ENCODE results near the gene C6orf52. TPM values are rescaled to one million over a fixed set of nuclear protein-coding genes. Genes with fewer than 3 reads are reported as not detected.

Gene C6orf52
- total and polyA plus RNA-seq, 2 donors (not counting 3 experiments of a cell fraction or from before 2014, with no cell fraction given) = 0.54 TPM; not detected in 1

DNA sequence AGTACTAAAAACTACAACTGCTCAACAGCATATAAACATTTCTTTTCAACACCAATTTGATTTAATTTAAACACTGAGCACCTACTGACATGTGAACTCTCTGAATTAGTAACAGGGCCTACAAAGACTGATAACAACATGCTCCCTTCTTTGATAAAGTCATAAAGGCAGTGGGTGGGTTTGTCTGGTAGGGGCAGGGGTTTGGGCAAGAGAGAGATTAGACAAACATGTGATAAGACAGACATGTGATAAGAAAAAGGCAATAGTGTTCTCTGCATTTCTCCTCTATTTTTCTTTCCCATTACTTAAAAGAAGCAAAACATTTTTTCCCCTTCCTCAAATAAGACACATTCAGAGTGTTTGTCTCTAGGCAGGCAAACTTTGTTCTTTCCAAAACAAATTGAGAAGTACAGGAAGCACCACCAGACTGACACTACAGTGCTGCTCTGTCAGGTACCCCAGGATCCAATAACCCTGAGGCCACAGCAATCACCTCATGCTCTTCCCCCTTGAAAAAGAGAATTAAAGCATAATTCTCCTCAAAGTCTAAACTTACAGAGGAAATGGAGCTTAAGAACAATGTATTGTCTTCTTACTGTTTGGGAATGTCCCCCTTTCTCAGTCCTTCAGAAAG, 11.9 kb downstream of the C6orf52 start:
- BruUV-seq (replicated peaks) = no TSS peak
- Histone ChIP-seq H3K36me3 (ENCODE audit: control insufficient read depth in 2 of 2, extremely low read depth in 1 of 2, insufficient read depth in 2 of 2, low read length in 2 of 2) (no peaks in the 10 kb centered on the region), H4K20me1 (replicated peaks; ENCODE audit: control insufficient read depth, extremely low read depth, insufficient read depth, low read length) (no peaks in the 10 kb centered on the region), H3K27me3 (ENCODE audit: control insufficient read depth in 2 of 2, insufficient read depth in 2 of 2, low read length in 2 of 2) (peaks cover 6 to 16% of the 10 kb centered on the region in 2 experiments), H3K4me1 (ENCODE audit: control insufficient read depth, extremely low read depth, insufficient read depth, low read length) (no peaks in the 10 kb centered on the region), H3K79me2 (ENCODE audit: control insufficient read depth, insufficient read depth, low read length) (no peaks in the 10 kb centered on the region), H3K9ac (replicated peaks; ENCODE audit: extremely low read depth, insufficient read depth, low read length) (no peak overlapping the region), H2AFZ (ENCODE audit: low read depth, low read length) (no peak overlapping the region), H3K9me3 (replicated peaks; ENCODE audit: control insufficient read depth, insufficient read depth, low read length) (no peaks in the 10 kb centered on the region), H3K9me1 (replicated peaks; ENCODE audit: control insufficient read depth, extremely low read depth, insufficient read depth, low read length) (no peaks in the 10 kb centered on the region), H3K4me2 (ENCODE audit: insufficient read depth, low read length) (no peak overlapping the region), H3K4me3 (replicated peaks in 1 of 3; ENCODE audit: insufficient read depth in 1 of 3, low read depth in 1 of 3, low read length in 3 of 3) (no peak overlapping the region), H3K27ac (ENCODE audit: insufficient read depth, low read depth, low read length) (no peak overlapping the region)
- CTCF ChIA-PET = interaction anchor here (0.9 kb wide), 1 partner anchor 120 kb away, joined by 3 read pairs; no protein-coding TSS in a partner anchor
- intact Hi-C loops (cut with micrococcal nuclease) = no loop called here
- no peak for DNase-seq (ENCODE audit: low read depth, low spot score)
- dilution Hi-C loops (cut with MboI; ENCODE audit: extremely low pct_ligation_motif_present, low sequenced_read_pairs) = no loop called here
- TF ChIP-seq GATA2 (IDR thresholded peaks at IDR 0.05; ENCODE audit: insufficient read depth, insufficient read length, low read depth, low read length) (no peak), JUN (IDR thresholded peaks at IDR 0.05; ENCODE audit: borderline replicate concordance, insufficient read depth, insufficient read length, low read depth) (no peak), MAX (IDR thresholded peaks at IDR 0.05; ENCODE audit: insufficient read depth, insufficient read length) (no peak), EZH2 (IDR thresholded peaks at IDR 0.05; ENCODE audit: borderline replicate concordance, low read depth, low read length, severe bottlenecking) (no peak), POLR2AphosphoS5 (IDR thresholded peaks at IDR 0.05; ENCODE audit: insufficient read depth, low read depth, low read length) (no peak), POLR2A (IDR thresholded peaks at IDR 0.05; ENCODE audit: low read depth, low read length) (no peak), MYC (IDR thresholded peaks at IDR 0.05; ENCODE audit: low read depth, low read length) (no peak), FOS (IDR thresholded peaks at IDR 0.05; ENCODE audit: borderline replicate concordance, insufficient read depth, low read length) (no peak)
- TF ChIP-seq, protein P1, sequence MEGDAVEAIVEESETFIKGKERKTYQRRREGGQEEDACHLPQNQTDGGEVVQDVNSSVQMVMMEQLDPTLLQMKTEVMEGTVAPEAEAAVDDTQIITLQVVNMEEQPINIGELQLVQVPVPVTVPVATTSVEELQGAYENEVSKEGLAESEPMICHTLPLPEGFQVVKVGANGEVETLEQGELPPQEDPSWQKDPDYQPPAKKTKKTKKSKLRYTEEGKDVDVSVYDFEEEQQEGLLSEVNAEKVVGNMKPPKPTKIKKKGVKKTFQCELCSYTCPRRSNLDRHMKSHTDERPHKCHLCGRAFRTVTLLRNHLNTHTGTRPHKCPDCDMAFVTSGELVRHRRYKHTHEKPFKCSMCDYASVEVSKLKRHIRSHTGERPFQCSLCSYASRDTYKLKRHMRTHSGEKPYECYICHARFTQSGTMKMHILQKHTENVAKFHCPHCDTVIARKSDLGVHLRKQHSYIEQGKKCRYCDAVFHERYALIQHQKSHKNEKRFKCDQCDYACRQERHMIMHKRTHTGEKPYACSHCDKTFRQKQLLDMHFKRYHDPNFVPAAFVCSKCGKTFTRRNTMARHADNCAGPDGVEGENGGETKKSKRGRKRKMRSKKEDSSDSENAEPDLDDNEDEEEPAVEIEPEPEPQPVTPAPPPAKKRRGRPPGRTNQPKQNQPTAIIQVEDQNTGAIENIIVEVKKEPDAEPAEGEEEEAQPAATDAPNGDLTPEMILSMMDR (IDR thresholded peaks at IDR 0.05; ENCODE audit: extremely low read depth in 1 of 2, insufficient read depth in 1 of 2, low read depth in 1 of 2, low read length in 2 of 2) = no peak
- POLR2A ChIA-PET = no interaction called here
- FAIRE-seq = no peak

Data from endothelial cell of umbilical vein (primary cell).